SK-N-MC (cell line): ENCODE data around the gene RBMS3.

Experiments
- EZH2 ChIP-seq: fragments of 200-600 bp; sonication (generic); IDR thresholded peaks from one replicate; pipeline ENCODE4 v1.6.1; 2017; ENCODE audit warnings: antibody characterized with exemption
- FOXP2 ChIP-seq: optimal IDR thresholded peaks from 2 replicates; pipeline ENCODE3; 2011; ENCODE audit warnings: mild to moderate bottlenecking, moderate library complexity; ENCODE audit not compliant: insufficient read depth; ENCODE audit errors: extremely low read length, control extremely low read depth
- POLR2AphosphoS5 ChIP-seq: IDR thresholded peaks from 2 replicates; pipeline ENCODE4 v1.6.1; 2012; ENCODE audit warnings: mild to moderate bottlenecking, low read depth, low read length, borderline replicate concordance

DNA sequence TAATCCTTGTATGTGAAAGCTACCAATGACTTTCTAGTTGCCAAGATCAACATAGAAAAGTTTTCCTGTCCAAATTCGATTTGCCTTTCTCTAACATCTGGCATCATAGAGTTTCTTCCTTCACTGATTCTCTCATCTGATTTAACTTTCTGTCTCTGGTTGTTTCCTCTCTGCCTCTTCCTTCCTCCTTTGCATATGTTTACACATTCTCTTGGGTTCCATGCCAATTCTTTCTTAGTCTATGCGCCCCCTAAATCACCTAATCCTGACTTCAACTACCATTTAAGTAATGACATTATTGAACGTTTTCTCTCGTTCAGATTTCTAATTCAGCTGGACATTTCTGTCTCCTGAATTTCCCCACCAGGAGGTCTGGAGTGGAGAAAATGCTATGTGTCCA, 763.6 kb downstream of the RBMS3 start:
- TF ChIP-seq POLR2AphosphoS5 (no peak), FOXP2 (no peak), EZH2 (no peak)
